Stomach (tissue), 9 donors: Measurements from ENCODE around the gene KLHL1. TPM values are rescaled to one million over a fixed set of nuclear protein-coding genes. Genes with fewer than 3 reads are reported as not detected.

Source experiments
- DNase-seq, 2 donors: peaks; one replicate each; pipeline versions ENCODE4 v3.0.0 to v3.0.0-alpha.2; 2013 to 2019
- H3K27ac ChIP-seq, 5 donors: fragments of 200-600 bp in 4 of 5; sonication (generic) in 4 of 5; one replicate each; pipeline ENCODE4 v1.5.1; 2013 to 2019; ENCODE audit warnings: mild to moderate bottlenecking in 1 of 5, moderate library complexity in 1 of 5
- H3K27me3 ChIP-seq, 3 donors: fragments of 200-600 bp; sonication (generic); one replicate each; pipeline ENCODE4 v1.5.1; 2017 to 2019; ENCODE audit warnings: mixed run types in 1 of 3
- H3K36me3 ChIP-seq, 4 donors: fragments of 200-600 bp; sonication (generic); 1 replicate in 3 of 4; 2 replicates in 1 of 4; pipeline ENCODE4 v1.5.1; 2016 to 2019
- H3K4me1 ChIP-seq, 4 donors: fragments of 200-600 bp; sonication (generic); one replicate each; pipeline ENCODE4 v1.5.1; 2016 to 2019
- H3K4me3 ChIP-seq, 4 donors: fragments of 200-600 bp; sonication (generic) in 3 of 4; one replicate each; pipeline ENCODE4 v1.5.1; 2016 to 2019; ENCODE audit warnings: mild to moderate bottlenecking in 1 of 4
- H3K9me3 ChIP-seq, 4 donors: fragments of 200-600 bp; sonication (generic); one replicate each; pipeline ENCODE4 v1.5.1; 2016 to 2019
- EP300 ChIP-seq: sonication (generic); formaldehyde crosslinking; IDR thresholded peaks from one replicate; pipeline ENCODE4 v1.6.1; 2017; ENCODE audit warnings: antibody characterized with exemption
- POLR2A ChIP-seq, 4 donors: fragments of 450-650 bp; IDR thresholded peaks; one replicate each; pipeline ENCODE4 v1.6.1; 2016; ENCODE audit warnings: antibody characterized with exemption in 4 of 4, control low read depth in 2 of 4, mild to moderate bottlenecking in 1 of 4, moderate library complexity in 1 of 4
- POLR2AphosphoS5 ChIP-seq, 3 donors: sonication (generic); formaldehyde crosslinking; IDR thresholded peaks; one replicate each; pipeline ENCODE4 v1.6.1; 2016; ENCODE audit warnings: antibody characterized with exemption in 3 of 3
- WGBS, 5 donors: extraction: QIAGEN DNeasy Blood & Tissue Kit in 3 of 5; methylation state at CpG; one replicate each; pipeline versions ENCODE4 v1.1.5 to v1.1.7; 2013 to 2018; 5-methylcytosine and 5-hydroxymethylcytosine counted together
- intact Hi-C: fragments of 100-400 bp; cut with DNase I; formaldehyde crosslinking; loops from one replicate; pipeline ENCODE4 v1.15.1; 2023; ENCODE audit warnings: low total_unique reads
- polyA plus RNA-seq, 3 donors: library from polyadenylated mRNA; stranded (reverse); fragments of 200-250 nt; gene quantifications; one replicate each; pipeline ENCODE4 v1.2.3, GENCODE V29; 2013
- total RNA-seq, 5 donors: library from RNA; depleted of rRNA; stranded (reverse); fragments of >200 nt; gene quantifications; one replicate each; pipeline versions ENCODE4 v1.1.0 to v1.2.3, GENCODE V29; 2014 to 2016
- TF ChIP-seq, protein P1 (sequence below), 7 experiments: fragments of 450-650 bp in 4 of 7; fragments of 200-600 bp in 3 of 7; sonication (generic) in 3 of 7; IDR thresholded peaks; one replicate each; pipeline ENCODE4 v1.5.1; 2016 to 2019; ENCODE audit warnings: antibody characterized with exemption in 7 of 7, control low read depth in 2 of 7, mild to moderate bottlenecking in 1 of 7
- donor health status: healthy with polysubstance abuse.
- donor health status: Bipolar disorder and iron deficiency.
- donor health status: healthy.

Gene KLHL1
- total and polyA plus RNA-seq, 8 donors, result 0.14 to 0.45 (median 0.37) TPM; not detected in 5

DNA sequence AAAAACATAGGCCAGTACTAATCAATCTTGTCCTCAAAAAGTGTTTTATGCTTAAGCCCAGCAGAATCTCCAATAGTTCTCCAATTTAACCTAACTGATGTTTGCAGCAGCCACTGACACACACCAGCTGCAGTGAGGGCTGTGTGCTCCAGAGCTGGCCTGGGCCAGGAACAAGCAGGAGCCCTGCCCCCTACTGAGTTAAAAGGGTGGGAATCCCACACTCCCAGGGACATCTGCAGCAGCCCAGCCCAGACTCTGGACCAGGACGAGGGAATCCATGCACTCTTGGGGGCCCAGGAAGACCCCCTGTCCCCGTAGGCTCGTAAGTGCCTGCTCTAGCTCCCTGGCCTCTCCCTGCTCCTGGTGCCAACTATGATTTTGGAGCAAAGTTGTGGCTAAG, 92.1 kb downstream of the KLHL1 start:
- Histone ChIP-seq H3K9me3 (peaks cover 0 to 17% (median 13%) of the 10 kb centered on the region in 4 donors), H3K36me3 (no peaks in the 10 kb centered on the region), H3K27ac (no peak overlapping the region), H3K27me3 (no peaks in the 10 kb centered on the region), H3K4me1 (no peaks in the 10 kb centered on the region), H3K4me3 (no peak overlapping the region)
- WGBS, 5 donors, result 71 to 88% (median 76%) methylated on average over 1 to 3 of the region's 3 CpGs; no CpG with 5 or more reads in 1 of the 5 donors
- no peak for DNase-seq
- intact Hi-C loops, result no loop called here
- TF ChIP-seq POLR2AphosphoS5 (IDR thresholded peaks at IDR 0.05) (no peak), EP300 (no peak), POLR2A (IDR thresholded peaks at IDR 0.05) (no peak)
- TF ChIP-seq, protein P1, sequence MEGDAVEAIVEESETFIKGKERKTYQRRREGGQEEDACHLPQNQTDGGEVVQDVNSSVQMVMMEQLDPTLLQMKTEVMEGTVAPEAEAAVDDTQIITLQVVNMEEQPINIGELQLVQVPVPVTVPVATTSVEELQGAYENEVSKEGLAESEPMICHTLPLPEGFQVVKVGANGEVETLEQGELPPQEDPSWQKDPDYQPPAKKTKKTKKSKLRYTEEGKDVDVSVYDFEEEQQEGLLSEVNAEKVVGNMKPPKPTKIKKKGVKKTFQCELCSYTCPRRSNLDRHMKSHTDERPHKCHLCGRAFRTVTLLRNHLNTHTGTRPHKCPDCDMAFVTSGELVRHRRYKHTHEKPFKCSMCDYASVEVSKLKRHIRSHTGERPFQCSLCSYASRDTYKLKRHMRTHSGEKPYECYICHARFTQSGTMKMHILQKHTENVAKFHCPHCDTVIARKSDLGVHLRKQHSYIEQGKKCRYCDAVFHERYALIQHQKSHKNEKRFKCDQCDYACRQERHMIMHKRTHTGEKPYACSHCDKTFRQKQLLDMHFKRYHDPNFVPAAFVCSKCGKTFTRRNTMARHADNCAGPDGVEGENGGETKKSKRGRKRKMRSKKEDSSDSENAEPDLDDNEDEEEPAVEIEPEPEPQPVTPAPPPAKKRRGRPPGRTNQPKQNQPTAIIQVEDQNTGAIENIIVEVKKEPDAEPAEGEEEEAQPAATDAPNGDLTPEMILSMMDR (IDR thresholded peaks at IDR 0.05), result no peak

DNA sequence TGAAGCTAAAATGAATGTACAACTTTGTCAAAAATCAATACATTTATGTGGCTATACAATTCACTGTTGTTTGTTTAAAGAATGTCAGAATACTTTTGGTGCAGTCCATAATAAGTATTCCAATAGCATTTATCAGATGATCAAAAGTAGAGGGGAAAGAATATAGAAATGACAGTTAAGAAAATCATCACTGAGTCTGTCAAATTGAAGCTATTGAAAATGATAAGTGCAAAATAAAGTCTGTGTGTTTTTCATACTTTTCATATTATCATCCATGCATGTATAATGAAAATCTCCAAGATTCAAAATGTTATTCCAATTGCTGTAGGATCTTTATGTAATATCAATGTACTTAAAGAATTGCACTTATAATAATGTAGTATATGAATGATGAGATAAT, 93.9 kb downstream of the KLHL1 start:
- Histone ChIP-seq H3K4me1 (no peaks in the 10 kb centered on the region), H3K9me3 (peaks cover 0 to 17% (median 13%) of the 10 kb centered on the region in 4 donors), H3K27ac (no peak overlapping the region), H3K36me3 (no peaks in the 10 kb centered on the region), H3K27me3 (no peaks in the 10 kb centered on the region), H3K4me3 (no peak overlapping the region)
- TF ChIP-seq, protein P1 (IDR thresholded peaks at IDR 0.05), result no peak
- no peak for TF ChIP-seq POLR2A (IDR thresholded peaks at IDR 0.05)
- no peak for TF ChIP-seq POLR2AphosphoS5 (IDR thresholded peaks at IDR 0.05)
- no peak for TF ChIP-seq EP300
- no peak for DNase-seq
- intact Hi-C loops, result no loop called here

DNA sequence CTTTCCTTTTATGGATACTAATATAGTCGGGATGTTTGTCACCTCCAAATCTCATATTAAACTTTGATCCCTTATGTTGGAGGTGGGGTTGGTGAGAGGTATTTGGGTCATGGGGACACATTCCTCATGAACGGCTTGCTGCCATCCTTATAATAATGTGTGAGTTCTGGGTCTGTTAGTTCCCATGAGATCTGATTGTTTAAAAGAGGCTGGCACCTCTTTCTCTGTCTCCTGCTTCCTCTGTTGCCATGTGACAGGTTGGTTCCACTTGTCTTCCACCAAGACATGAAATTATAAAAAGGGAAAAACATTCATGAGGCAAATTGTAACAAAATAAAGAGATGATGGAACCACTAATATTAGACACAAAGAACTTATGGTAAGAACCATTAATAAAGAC, 108.4 kb downstream of the KLHL1 start:
- Histone ChIP-seq H3K27me3 (no peaks in the 10 kb centered on the region), H3K36me3 (no peaks in the 10 kb centered on the region), H3K4me3 (peak overlapping the region in 2 of 4 donors; percentile 8 to 9), H3K27ac (no peak overlapping the region), H3K9me3 (no peaks in the 10 kb centered on the region), H3K4me1 (no peaks in the 10 kb centered on the region)
- WGBS, 5 donors, result 27 to 57% (median 48%) methylated on average over 2 of the region's 2 CpGs
- intact Hi-C loops, result no loop called here
- DNase-seq, result no peak
- no peak for TF ChIP-seq POLR2A (IDR thresholded peaks at IDR 0.05)
- TF ChIP-seq POLR2AphosphoS5 (IDR thresholded peaks at IDR 0.05), result no peak
- TF ChIP-seq, protein P1 (IDR thresholded peaks at IDR 0.05), result no peak
- TF ChIP-seq EP300, result no peak

DNA sequence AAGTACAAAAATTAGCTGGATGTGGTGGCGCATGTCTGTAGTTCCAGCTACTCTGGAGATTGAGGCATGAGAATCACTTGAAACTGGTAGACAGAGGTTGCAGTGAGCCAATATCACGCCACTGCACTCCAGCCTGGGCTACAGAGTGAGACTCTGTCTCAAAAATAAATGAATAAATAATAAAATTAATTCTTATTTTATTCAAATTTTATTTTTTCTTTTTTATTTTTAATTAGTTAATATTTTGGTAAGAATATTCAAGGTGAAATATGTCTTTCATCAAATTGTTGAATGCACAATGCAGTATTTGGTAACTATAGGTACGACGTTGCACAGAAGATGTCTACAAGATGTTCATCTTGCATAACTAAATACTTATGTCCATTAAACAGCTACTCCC, 111.2 kb downstream of the KLHL1 start:
- intact Hi-C loops, result no loop called here
- H3K4me3 ChIP-seq, result no peak overlapping the region
- no peak for TF ChIP-seq EP300
- no peak for TF ChIP-seq POLR2A (IDR thresholded peaks at IDR 0.05)
- TF ChIP-seq POLR2AphosphoS5 (IDR thresholded peaks at IDR 0.05), result no peak
- TF ChIP-seq, protein P1 (IDR thresholded peaks at IDR 0.05), result no peak
- no peaks in the 10 kb centered on the region for H3K36me3 ChIP-seq
- no peak overlapping the region for H3K27ac ChIP-seq
- DNase-seq, result no peak
- no peaks in the 10 kb centered on the region for H3K9me3 ChIP-seq
- no peaks in the 10 kb centered on the region for H3K27me3 ChIP-seq
- H3K4me1 ChIP-seq, result no peaks in the 10 kb centered on the region
- 90 to 95% (median 94%) methylated on average over 4 of the region's 4 CpGs for WGBS, 5 donors
